LNCaP clone FGC (cell line): ENCODE measurements around the gene ESPN.
"Not testable (repeated sequence)": the region's sequence is repeated elsewhere in the genome, so short reads cannot be mapped to it uniquely, and the experiment has no call there.

Experiments
- DNase-seq: peaks from one replicate; pipeline ENCODE4 v3.0.0-alpha.2; 2011; ENCODE audit warnings: low read depth
- H3K4me3 ChIP-seq: 2 replicates; pipeline ENCODE4 v1.5.1; 2011; ENCODE audit warnings: mild to moderate bottlenecking, low read depth, low read length, control low read depth
- TF ChIP-seq, protein P1 (sequence below): IDR thresholded peaks from 2 replicates; pipeline ENCODE4 v1.5.1; 2012; ENCODE audit warnings: mild to moderate bottlenecking; ENCODE audit not compliant: control insufficient read depth, insufficient read depth; ENCODE audit errors: extremely low read depth

ESPN gene

DNA sequence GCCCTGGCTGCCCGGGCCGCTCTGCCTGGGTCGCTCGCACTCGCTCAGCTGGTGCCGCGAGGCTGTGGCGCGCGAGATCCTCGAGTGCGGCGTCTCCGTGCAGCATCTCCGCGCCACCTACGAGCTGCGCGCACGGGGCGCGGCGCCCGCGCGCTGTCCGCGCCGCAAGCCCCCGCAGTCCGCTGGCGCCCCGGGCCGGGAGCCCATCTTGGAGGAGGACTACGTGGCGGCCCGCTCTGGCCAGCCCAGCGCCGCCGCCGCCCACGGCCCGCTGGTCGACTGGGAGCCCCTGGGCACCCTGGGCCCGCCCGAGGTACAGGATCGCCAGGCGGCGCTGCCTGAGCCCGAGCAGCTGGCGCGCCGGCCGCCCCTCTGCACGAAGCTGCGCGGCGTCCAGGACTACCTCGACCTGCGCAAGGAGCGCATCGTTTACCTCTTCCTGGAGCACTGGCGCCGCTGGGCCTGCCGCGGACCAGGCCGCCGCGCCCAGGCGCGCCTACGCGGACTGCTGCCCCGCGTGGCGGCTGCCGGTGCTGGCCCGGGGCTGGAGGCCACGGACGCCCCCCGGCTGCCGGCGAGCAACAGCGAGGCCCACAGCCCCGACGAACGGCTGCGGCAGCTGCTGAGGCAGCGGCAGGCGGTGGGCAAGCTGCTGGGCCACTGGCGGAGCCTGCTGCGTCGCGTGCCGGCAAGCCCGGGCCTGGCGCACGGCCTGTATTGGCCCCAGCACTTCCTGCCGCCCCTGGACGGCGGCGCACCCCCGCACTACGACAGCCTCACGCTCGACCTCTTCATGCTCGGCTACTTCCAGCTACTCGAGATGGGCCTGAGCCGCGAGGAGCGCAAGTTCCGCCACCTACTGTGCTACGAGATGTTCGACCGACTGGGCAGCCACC, 30.5 kb downstream of the ESPN start:
- TF ChIP-seq, protein P1, sequence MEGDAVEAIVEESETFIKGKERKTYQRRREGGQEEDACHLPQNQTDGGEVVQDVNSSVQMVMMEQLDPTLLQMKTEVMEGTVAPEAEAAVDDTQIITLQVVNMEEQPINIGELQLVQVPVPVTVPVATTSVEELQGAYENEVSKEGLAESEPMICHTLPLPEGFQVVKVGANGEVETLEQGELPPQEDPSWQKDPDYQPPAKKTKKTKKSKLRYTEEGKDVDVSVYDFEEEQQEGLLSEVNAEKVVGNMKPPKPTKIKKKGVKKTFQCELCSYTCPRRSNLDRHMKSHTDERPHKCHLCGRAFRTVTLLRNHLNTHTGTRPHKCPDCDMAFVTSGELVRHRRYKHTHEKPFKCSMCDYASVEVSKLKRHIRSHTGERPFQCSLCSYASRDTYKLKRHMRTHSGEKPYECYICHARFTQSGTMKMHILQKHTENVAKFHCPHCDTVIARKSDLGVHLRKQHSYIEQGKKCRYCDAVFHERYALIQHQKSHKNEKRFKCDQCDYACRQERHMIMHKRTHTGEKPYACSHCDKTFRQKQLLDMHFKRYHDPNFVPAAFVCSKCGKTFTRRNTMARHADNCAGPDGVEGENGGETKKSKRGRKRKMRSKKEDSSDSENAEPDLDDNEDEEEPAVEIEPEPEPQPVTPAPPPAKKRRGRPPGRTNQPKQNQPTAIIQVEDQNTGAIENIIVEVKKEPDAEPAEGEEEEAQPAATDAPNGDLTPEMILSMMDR, result no peak
- no peak overlapping the region for H3K4me3 ChIP-seq
- DNase-seq, result no peak

DNA sequence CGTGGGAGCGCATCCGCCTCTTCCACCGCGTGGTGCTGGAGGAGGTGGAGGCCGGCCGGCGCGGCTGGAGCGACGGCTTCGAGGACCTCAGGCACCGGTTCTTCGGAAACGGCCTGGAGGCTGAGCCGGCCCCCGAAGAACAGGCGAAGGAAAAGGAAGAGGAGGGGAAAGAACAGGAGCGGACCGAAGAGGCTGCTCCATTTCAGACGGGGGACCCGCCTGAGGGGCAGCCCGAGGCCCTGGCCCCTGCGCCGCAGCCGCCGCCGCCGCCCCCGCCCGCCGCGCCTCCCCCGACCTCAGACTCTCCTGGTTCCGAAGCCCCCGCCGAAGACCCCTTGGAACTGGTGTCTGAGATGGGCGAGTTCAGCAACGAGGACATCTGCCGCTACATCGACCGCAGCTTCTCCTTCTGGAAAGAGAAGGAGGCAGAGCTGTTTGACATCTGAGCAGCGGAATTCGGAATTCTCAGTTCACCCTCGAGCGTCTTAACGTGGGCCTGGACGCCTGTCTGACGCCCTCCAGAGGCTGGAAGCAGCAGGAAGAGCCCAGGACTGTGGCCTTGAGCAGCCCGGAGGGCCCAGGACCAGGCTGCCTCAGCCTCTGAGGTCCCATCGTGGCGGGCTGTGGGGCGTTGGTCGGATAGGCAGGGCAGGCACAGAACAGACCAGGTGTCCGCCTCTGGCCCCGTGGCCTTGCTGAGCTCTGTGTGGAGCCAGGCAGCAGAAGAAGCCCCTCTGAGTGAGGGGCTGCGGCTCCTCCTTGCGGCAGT, 31.4 kb downstream of the ESPN start:
- not testable (repeated sequence) for H3K4me3 ChIP-seq, DNase-seq

DNA sequence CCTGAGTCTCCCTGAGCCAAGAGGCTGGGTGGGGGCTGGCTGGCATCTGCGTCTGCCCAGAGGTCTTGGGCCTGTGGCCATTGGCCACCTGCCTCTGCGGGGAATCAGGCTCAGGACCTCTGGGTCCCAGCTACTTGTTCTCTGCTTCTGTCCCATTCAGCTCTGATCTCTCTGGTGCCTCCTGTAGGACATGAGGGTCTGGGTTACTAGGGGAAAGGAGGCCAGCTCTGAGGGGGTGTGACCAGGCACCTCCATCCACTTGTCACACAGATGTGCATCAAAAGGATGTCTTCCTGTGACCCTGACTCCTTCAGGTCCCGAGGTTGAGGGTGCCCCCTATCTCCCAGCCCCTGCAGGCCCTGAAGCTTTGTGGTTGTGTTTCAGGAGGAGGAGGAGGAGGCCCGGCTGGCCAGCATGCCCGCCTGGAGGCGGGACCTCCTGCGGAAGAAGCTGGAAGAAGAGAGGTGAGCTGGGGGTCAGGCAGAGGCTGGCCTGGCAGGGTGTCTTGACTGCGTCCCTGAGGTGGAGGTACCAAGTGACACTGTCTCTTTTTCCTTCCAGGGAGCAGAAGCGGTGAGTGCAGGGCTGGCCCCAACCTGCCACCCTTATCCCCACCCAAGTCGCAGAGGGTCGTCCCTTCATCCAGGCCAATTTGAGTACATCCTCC, 32.4 kb downstream of the ESPN start:
- TF ChIP-seq, protein P1, result no peak
- DNase-seq, result no peak
- no peak overlapping the region for H3K4me3 ChIP-seq

DNA sequence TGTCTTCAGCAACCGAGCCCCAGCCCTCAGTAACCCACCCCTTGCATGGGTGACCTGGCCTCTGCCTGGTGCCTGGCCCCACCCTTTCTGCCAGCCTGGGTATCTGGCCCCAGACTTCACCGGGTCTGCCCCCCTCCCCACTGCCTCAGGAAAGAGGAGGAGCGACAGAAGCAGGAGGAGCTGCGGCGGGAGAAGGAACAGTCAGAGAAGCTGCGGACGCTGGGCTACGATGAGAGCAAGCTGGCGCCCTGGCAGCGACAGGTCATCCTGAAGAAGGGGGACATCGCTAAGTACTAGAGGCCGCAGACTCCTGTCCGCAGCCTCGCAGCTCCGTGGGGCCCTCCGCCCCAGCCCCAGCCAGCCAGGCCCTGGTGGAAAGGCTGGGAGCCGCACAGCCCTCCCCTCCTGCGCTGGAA, 35.3 kb downstream of the ESPN start:
- DNase-seq, result no peak
- TF ChIP-seq, protein P1, result no peak
- no peak overlapping the region for H3K4me3 ChIP-seq

DNA sequence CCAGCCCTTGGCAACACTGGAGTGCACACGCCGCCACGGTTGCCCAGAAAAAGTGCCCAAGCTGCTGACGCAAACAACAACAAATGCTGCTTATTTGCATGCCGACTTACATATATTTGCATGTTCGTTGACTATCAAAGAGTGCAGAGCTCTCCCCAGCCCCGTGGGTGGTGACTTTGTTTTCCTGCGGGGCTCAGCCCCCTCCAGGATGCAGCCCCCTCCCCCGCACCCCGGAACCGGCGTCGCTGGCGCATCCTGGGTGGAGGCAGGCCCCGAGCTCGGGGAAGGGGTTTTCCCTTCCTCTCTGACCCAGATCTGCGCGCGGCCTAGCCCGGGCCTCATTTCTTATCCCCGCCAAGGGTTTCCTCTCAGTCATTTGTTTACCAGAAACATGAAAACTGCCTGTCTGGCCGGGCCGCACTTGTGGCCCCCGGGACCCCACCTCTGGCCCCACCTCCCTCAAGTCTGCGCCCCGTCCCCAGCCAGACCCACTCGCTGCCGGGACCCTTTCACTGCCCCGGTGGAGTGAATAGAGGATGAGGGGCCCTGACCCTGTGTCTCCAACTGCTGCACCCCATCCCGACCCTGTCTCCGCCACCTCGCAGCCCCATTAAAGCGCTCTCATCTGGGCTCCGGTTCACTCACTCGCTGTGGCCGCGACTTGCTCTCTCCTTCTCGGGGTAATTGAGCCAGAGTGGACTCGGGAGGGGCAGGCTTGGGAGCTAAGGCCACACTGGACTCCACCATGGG, 35.9 kb downstream of the ESPN start:
- no peak for DNase-seq
- TF ChIP-seq, protein P1, result no peak
- no peak overlapping the region for H3K4me3 ChIP-seq

DNA sequence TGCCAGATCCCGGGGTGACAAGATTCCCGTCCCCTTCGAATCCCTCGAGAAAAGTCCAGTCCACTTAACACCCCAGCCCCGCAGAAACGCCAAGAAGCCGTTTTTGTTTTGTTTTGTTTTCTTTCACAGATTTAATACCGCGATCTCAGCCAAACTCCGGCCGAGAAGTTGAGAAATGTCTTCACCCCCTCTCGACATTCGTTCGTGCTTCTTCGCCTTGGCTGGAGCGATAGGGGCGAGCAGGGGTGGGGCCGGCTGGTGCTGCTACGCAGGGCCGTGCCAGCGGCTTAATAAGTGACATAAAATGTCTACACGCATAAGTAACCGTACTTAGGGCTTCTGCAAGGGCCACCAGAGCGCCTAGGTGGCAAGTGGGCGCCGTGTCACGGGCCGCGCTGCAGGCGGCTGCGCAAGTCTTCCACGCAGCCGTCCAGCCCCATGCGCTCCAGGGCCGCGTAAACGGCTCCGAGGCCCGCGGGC, 36.5 kb downstream of the ESPN start:
- TF ChIP-seq, protein P1, result no peak
- no peak overlapping the region for H3K4me3 ChIP-seq
- no peak for DNase-seq
